Retinal pigment epithelial cell (primary cell): ENCODE data around the gene GPATCH2.
"Not testable (repeated sequence)": the region's sequence is repeated elsewhere in the genome, so short reads cannot be mapped to it uniquely, and the experiment has no call there.

Experiments used
- DNase-seq: peaks from one replicate; pipeline ENCODE4 v3.0.0-alpha.2; 2010; ENCODE audit warnings: low read depth
- H3K4me3 ChIP-seq: 2 replicates; pipeline ENCODE4 v1.5.1; 2011; ENCODE audit warnings: mild to moderate bottlenecking, low read length, control low read depth, moderate library complexity
- CTCF ChIP-seq: conservative IDR thresholded peaks from 2 replicates; pipeline ENCODE4 v1.5.1; 2011; ENCODE audit warnings: low read depth, low read length, control low read depth, inconsistent platforms

GPATCH2 gene

GRCh38 chr1:217407534-217408001 lies 223.3 kb downstream of the GPATCH2 start:
- no peak overlapping the region for H3K4me3 ChIP-seq
- no peak for TF ChIP-seq CTCF
- DNase-seq = no peak

GRCh38 chr1:217403026-217403720 lies 227.7 kb downstream of the GPATCH2 start:
- DNase-seq = no peak
- no peak for TF ChIP-seq CTCF
- H3K4me3 ChIP-seq = no peak overlapping the region

GRCh38 chr1:217402301-217402700 lies 228.6 kb downstream of the GPATCH2 start:
- no peak overlapping the region for H3K4me3 ChIP-seq
- no peak for DNase-seq
- TF ChIP-seq CTCF = no peak

- TF ChIP-seq CTCF = peak; percentile 55
- no peak overlapping the region for H3K4me3 ChIP-seq
- DNase-seq = peak; percentile 2
Measured at GRCh38 chr1:217393896-217394295, 237.0 kb downstream of the GPATCH2 start.

GRCh38 chr1:217392441-217392840 lies 238.4 kb downstream of the GPATCH2 start:
- no peak overlapping the region for H3K4me3 ChIP-seq
- no peak for TF ChIP-seq CTCF
- no peak for DNase-seq

- no peak for TF ChIP-seq CTCF
- DNase-seq = no peak
- no peak overlapping the region for H3K4me3 ChIP-seq
Measured at GRCh38 chr1:217389895-217390294, 241.0 kb downstream of the GPATCH2 start.

- DNase-seq = no peak
Measured at GRCh38 chr1:217388522-217389065, 242.3 kb downstream of the GPATCH2 start.

GRCh38 chr1:217381773-217382172 lies 249.1 kb downstream of the GPATCH2 start:
- DNase-seq, H3K4me3 ChIP-seq: not testable (repeated sequence)

More at GRCh38 chr1:217388522-217389065, 242.3 kb downstream of the GPATCH2 start:
- TF ChIP-seq CTCF = no peak
- H3K4me3 ChIP-seq = no peak overlapping the region

- DNase-seq, H3K4me3 ChIP-seq: not testable (repeated sequence)
Measured at GRCh38 chr1:217379804-217380203, 251.1 kb downstream of the GPATCH2 start.
